ENCODE measurements around the gene SCNN1A. TPM values are rescaled to one million over a fixed set of nuclear protein-coding genes. Genes with fewer than 3 reads are reported as not detected.

The SCNN1A gene
- total and polyA plus RNA-seq, 5 donors = 0.08 to 0.80 (median 0.36) TPM

- H3K4me1 ChIP-seq (ENCODE audit: control insufficient read depth, insufficient read depth, low read length) = no peaks in the 10 kb centered on the region
- 95% methylated on average over 7 of the region's 7 CpGs for WGBS
- intact Hi-C loops (cut with DNase I) = no loop called here
- no peaks in the 10 kb centered on the region for H3K27me3 ChIP-seq (ENCODE audit: control insufficient read depth, insufficient read depth)
- no peaks in the 10 kb centered on the region for H3K9me3 ChIP-seq (ENCODE audit: control insufficient read depth, low read length)
- H3K4me3 ChIP-seq (ENCODE audit: low read length) = no peak overlapping the region
- no peak for DNase-seq
- ATAC-seq = no peak
- no peak overlapping the region for H3K27ac ChIP-seq (ENCODE audit: low read length)
Measured at GRCh38 chr12:6399884-6400644, 24.7 kb upstream of the SCNN1A start.

GRCh38 chr12:6396031-6396430 is 20.7 kb upstream of the SCNN1A start:
- ATAC-seq (no peak), DNase-seq (no peak)
- no peak overlapping the region for H3K27ac ChIP-seq (ENCODE audit: low read length)
- intact Hi-C loops (cut with DNase I) = no loop called here
- H3K4me3 ChIP-seq (ENCODE audit: low read length) = no peak overlapping the region
- WGBS = 88% methylated on average over 2 of the region's 2 CpGs
- H3K27me3 ChIP-seq (ENCODE audit: control insufficient read depth, insufficient read depth) = no peaks in the 10 kb centered on the region
- no peaks in the 10 kb centered on the region for H3K9me3 ChIP-seq (ENCODE audit: control insufficient read depth, low read length)
- H3K4me1 ChIP-seq (ENCODE audit: control insufficient read depth, insufficient read depth, low read length) = no peaks in the 10 kb centered on the region

- intact Hi-C loops (cut with DNase I) = no loop called here
- ATAC-seq (peak; percentile 14 to 52), DNase-seq (peak in 1 of 3 donors; percentile 51)
- Histone ChIP-seq H3K27ac (ENCODE audit: low read length) (no peak overlapping the region), H3K27me3 (ENCODE audit: control insufficient read depth, insufficient read depth) (no peaks in the 10 kb centered on the region), H3K4me1 (ENCODE audit: control insufficient read depth, insufficient read depth, low read length) (no peaks in the 10 kb centered on the region), H3K9me3 (ENCODE audit: control insufficient read depth, low read length) (no peaks in the 10 kb centered on the region), H3K4me3 (ENCODE audit: low read length) (no peak overlapping the region)
- 61% methylated on average over 8 of the region's 8 CpGs for WGBS
Measured at GRCh38 chr12:6394398-6394797, 19.0 kb upstream of the SCNN1A start.

GRCh38 chr12:6393109-6393508 is 17.7 kb upstream of the SCNN1A start:
- H3K9me3 ChIP-seq (ENCODE audit: control insufficient read depth, low read length) = no peaks in the 10 kb centered on the region
- no peaks in the 10 kb centered on the region for H3K27me3 ChIP-seq (ENCODE audit: control insufficient read depth, insufficient read depth)
- 87% methylated on average over 7 of the region's 7 CpGs for WGBS
- no peaks in the 10 kb centered on the region for H3K4me1 ChIP-seq (ENCODE audit: control insufficient read depth, insufficient read depth, low read length)
- intact Hi-C loops (cut with DNase I) = no loop called here
- no peak for DNase-seq
- no peak for ATAC-seq
- H3K4me3 ChIP-seq (ENCODE audit: low read length) = no peak overlapping the region
- peak overlapping the region; percentile 42 for H3K27ac ChIP-seq (ENCODE audit: low read length)

GRCh38 chr12:6392504-6392903 is 17.1 kb upstream of the SCNN1A start:
- ATAC-seq (peak; percentile 67 to 82), DNase-seq (peak; percentile 47 to 77 (median 76))
- Histone ChIP-seq H3K9me3 (ENCODE audit: control insufficient read depth, low read length) (no peaks in the 10 kb centered on the region), H3K4me3 (ENCODE audit: low read length) (no peak overlapping the region), H3K4me1 (ENCODE audit: control insufficient read depth, insufficient read depth, low read length) (no peaks in the 10 kb centered on the region), H3K27me3 (ENCODE audit: control insufficient read depth, insufficient read depth) (no peaks in the 10 kb centered on the region), H3K27ac (ENCODE audit: low read length) (peak overlapping the region; percentile 40)
- intact Hi-C loops (cut with DNase I) = no loop called here
- WGBS = 14% methylated on average over 6 of the region's 6 CpGs

- DNase-seq (peak in 2 of 3 donors; percentile 62 to 64), ATAC-seq (peak; percentile 4 to 22)
- Histone ChIP-seq H3K4me1 (ENCODE audit: control insufficient read depth, insufficient read depth, low read length) (no peaks in the 10 kb centered on the region), H3K9me3 (ENCODE audit: control insufficient read depth, low read length) (no peaks in the 10 kb centered on the region), H3K27ac (ENCODE audit: low read length) (no peak overlapping the region), H3K27me3 (ENCODE audit: control insufficient read depth, insufficient read depth) (no peaks in the 10 kb centered on the region), H3K4me3 (ENCODE audit: low read length) (no peak overlapping the region)
- intact Hi-C loops (cut with DNase I) = no loop called here
- WGBS = 88% methylated on average over 17 of the region's 17 CpGs
Measured at GRCh38 chr12:6391013-6391412, 15.7 kb upstream of the SCNN1A start.

GRCh38 chr12:6390084-6390799 is 14.9 kb upstream of the SCNN1A start:
- WGBS = 82% methylated on average over 15 of the region's 15 CpGs
- Histone ChIP-seq H3K4me1 (ENCODE audit: control insufficient read depth, insufficient read depth, low read length) (peaks cover 2% of the 10 kb centered on the region), H3K9me3 (ENCODE audit: control insufficient read depth, low read length) (no peaks in the 10 kb centered on the region), H3K27me3 (ENCODE audit: control insufficient read depth, insufficient read depth) (no peaks in the 10 kb centered on the region), H3K4me3 (ENCODE audit: low read length) (no peak overlapping the region), H3K27ac (ENCODE audit: low read length) (no peak overlapping the region)
- intact Hi-C loops (cut with DNase I) = no loop called here
- DNase-seq (peak in 2 of 3 donors; percentile 53 to 58), ATAC-seq (no peak)

- ATAC-seq = no peak
- WGBS = 92% methylated on average over 7 of the region's 7 CpGs
- Histone ChIP-seq H3K4me3 (ENCODE audit: low read length) (no peak overlapping the region), H3K27me3 (ENCODE audit: control insufficient read depth, insufficient read depth) (no peaks in the 10 kb centered on the region), H3K9me3 (ENCODE audit: control insufficient read depth, low read length) (no peaks in the 10 kb centered on the region), H3K4me1 (ENCODE audit: control insufficient read depth, insufficient read depth, low read length) (peaks cover 12% of the 10 kb centered on the region), H3K27ac (ENCODE audit: low read length) (no peak overlapping the region)
- DNase-seq = no peak
- intact Hi-C loops (cut with DNase I) = loop anchor here in 1 of 4 donors (10.0 kb wide), 1 partner anchor 53 kb away; no protein-coding TSS in a partner anchor
Measured at GRCh38 chr12:6387541-6387940, 12.2 kb upstream of the SCNN1A start.

GRCh38 chr12:6386491-6386890 is 11.1 kb upstream of the SCNN1A start:
- intact Hi-C loops (cut with DNase I) = loop anchor here in 1 of 4 donors (10.0 kb wide), 1 partner anchor 52 kb away; no protein-coding TSS in a partner anchor
- WGBS = 71% methylated on average over 1 of the region's 1 CpG
- peaks cover 12% of the 10 kb centered on the region for H3K4me1 ChIP-seq (ENCODE audit: control insufficient read depth, insufficient read depth, low read length)
- DNase-seq (no peak), ATAC-seq (no peak)
- H3K27me3 ChIP-seq (ENCODE audit: control insufficient read depth, insufficient read depth) = no peaks in the 10 kb centered on the region
- H3K27ac ChIP-seq (ENCODE audit: low read length) = no peak overlapping the region
- H3K9me3 ChIP-seq (ENCODE audit: control insufficient read depth, low read length) = no peaks in the 10 kb centered on the region
- no peak overlapping the region for H3K4me3 ChIP-seq (ENCODE audit: low read length)

- Histone ChIP-seq H3K9me3 (ENCODE audit: control insufficient read depth, low read length) (no peaks in the 10 kb centered on the region), H3K27me3 (ENCODE audit: control insufficient read depth, insufficient read depth) (no peaks in the 10 kb centered on the region), H3K27ac (ENCODE audit: low read length) (no peak overlapping the region), H3K4me1 (ENCODE audit: control insufficient read depth, insufficient read depth, low read length) (peaks cover 12% of the 10 kb centered on the region), H3K4me3 (ENCODE audit: low read length) (no peak overlapping the region)
- DNase-seq (peak in 1 of 3 donors; percentile 48), ATAC-seq (no peak)
- intact Hi-C loops (cut with DNase I) = loop anchor here in 1 of 4 donors (10.0 kb wide), 1 partner anchor 51 kb away; no protein-coding TSS in a partner anchor
- 82% methylated on average over 11 of the region's 11 CpGs for WGBS
Measured at GRCh38 chr12:6386038-6386437, 10.7 kb upstream of the SCNN1A start.

All from right cardiac atrium (tissue), 5 donors.